ENCODE data around the gene FUZ.

DNA sequence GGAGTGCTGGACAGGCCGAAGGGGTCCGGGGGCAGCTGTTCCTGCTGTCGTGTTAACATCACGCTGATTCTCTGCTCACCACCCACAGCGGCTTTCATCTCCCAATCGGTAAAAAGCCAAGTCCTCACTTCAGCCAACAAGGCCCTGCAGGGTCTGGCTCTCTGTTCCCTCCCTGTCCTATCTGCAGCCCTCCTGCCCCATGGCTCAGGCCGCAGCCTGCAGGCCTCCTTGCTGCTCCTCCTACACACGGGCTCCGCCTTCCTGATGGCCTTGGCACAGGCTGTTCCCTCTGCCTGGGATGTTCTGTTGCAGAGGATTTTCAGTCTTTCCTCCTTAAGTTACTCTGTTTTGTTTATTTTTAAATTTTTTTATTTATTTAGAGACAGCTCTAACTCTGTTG is 22.2 kb downstream of the FUZ start:
- TF ChIP-seq EZH2 (IDR thresholded peaks at IDR 0.05; ENCODE audit: low read length, missing control alignments), result no peak
- TF ChIP-seq, protein P1, sequence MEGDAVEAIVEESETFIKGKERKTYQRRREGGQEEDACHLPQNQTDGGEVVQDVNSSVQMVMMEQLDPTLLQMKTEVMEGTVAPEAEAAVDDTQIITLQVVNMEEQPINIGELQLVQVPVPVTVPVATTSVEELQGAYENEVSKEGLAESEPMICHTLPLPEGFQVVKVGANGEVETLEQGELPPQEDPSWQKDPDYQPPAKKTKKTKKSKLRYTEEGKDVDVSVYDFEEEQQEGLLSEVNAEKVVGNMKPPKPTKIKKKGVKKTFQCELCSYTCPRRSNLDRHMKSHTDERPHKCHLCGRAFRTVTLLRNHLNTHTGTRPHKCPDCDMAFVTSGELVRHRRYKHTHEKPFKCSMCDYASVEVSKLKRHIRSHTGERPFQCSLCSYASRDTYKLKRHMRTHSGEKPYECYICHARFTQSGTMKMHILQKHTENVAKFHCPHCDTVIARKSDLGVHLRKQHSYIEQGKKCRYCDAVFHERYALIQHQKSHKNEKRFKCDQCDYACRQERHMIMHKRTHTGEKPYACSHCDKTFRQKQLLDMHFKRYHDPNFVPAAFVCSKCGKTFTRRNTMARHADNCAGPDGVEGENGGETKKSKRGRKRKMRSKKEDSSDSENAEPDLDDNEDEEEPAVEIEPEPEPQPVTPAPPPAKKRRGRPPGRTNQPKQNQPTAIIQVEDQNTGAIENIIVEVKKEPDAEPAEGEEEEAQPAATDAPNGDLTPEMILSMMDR (conservative IDR thresholded peaks at IDR 0.05 in 1 of 2, IDR thresholded peaks at IDR 0.05 in 1 of 2; ENCODE audit: low read depth in 1 of 2, low read length in 2 of 2), result no peak
